ENCODE measurements around the gene STPG4.

Gene STPG4

GRCh38 chr2:47054868-47055267 lies 100.2 kb downstream of the STPG4 start:
- no peak for DNase-seq (ENCODE audit: low read depth in 2 of 2)

GRCh38 chr2:47054036-47054555 lies 101.0 kb downstream of the STPG4 start:
- DNase-seq (ENCODE audit: low read depth in 2 of 2) = no peak

GRCh38 chr2:47052847-47053246 lies 102.3 kb downstream of the STPG4 start:
- DNase-seq (ENCODE audit: low read depth in 2 of 2) = no peak

- DNase-seq (ENCODE audit: low read depth in 2 of 2) = no peak
Observed at GRCh38 chr2:47051562-47051961, 103.5 kb downstream of the STPG4 start.

- DNase-seq (ENCODE audit: low read depth in 2 of 2) = no peak
Observed at GRCh38 chr2:47050762-47051161, 104.3 kb downstream of the STPG4 start.

GRCh38 chr2:47050021-47050760 lies 104.9 kb downstream of the STPG4 start:
- no peak for DNase-seq (ENCODE audit: low read depth in 2 of 2)

GRCh38 chr2:47049502-47049901 lies 105.6 kb downstream of the STPG4 start:
- DNase-seq (ENCODE audit: low read depth in 2 of 2) = no peak

GRCh38 chr2:47048801-47049480 lies 106.2 kb downstream of the STPG4 start:
- no peak for DNase-seq (ENCODE audit: low read depth in 2 of 2)

GRCh38 chr2:47046271-47046670 lies 108.8 kb downstream of the STPG4 start:
- no peak for DNase-seq (ENCODE audit: low read depth in 2 of 2)

- DNase-seq (ENCODE audit: low read depth in 2 of 2) = no peak
Observed at GRCh38 chr2:47043891-47044239, 111.2 kb downstream of the STPG4 start.

GRCh38 chr2:47043142-47043890 lies 111.8 kb downstream of the STPG4 start:
- no peak for DNase-seq (ENCODE audit: low read depth in 2 of 2)

GRCh38 chr2:47041891-47042684 lies 113.0 kb downstream of the STPG4 start:
- no peak for DNase-seq (ENCODE audit: low read depth in 2 of 2)

- DNase-seq (ENCODE audit: low read depth in 2 of 2) = no peak
Observed at GRCh38 chr2:47041063-47041462, 114.0 kb downstream of the STPG4 start.

- DNase-seq (ENCODE audit: low read depth in 2 of 2) = no peak
Observed at GRCh38 chr2:47040651-47041050, 114.5 kb downstream of the STPG4 start.

GRCh38 chr2:47039913-47040562 lies 115.1 kb downstream of the STPG4 start:
- no peak for DNase-seq (ENCODE audit: low read depth in 2 of 2)

- no peak for DNase-seq (ENCODE audit: low read depth in 2 of 2)
Observed at GRCh38 chr2:47039489-47039870, 115.6 kb downstream of the STPG4 start.

GRCh38 chr2:47038656-47039488 lies 116.2 kb downstream of the STPG4 start:
- no peak for DNase-seq (ENCODE audit: low read depth in 2 of 2)

- DNase-seq (ENCODE audit: low read depth in 2 of 2) = no peak
Observed at GRCh38 chr2:47037678-47038077, 117.4 kb downstream of the STPG4 start.

All from stimulated activated CD8-positive, alpha-beta memory T cell treated with anti-CD3 and anti-CD28 coated beads, Interleukin-7, amount 100 ng/mL, for 1 hour (primary cell).